ENCODE measurements around the gene MAP2K3. TPM values are rescaled to one million over a fixed set of nuclear protein-coding genes. Genes with fewer than 3 reads are reported as not detected.
A peak's percentile ranks its signal among the peaks of the same experiment; 100 is the strongest.
"Not testable (repeated sequence)": the region's sequence is repeated elsewhere in the genome, so short reads cannot be mapped to it uniquely, and the experiment has no call there.

MAP2K3 gene
- polyA plus RNA-seq, 2 of the 4 experiments (the other 2 are of a cell fraction) = 13.9 to 37.1 TPM

GRCh38 chr17:21304091-21304490, 19.6 kb downstream of the MAP2K3 start:
- WGBS (ENCODE audit: missing lambda C conversion rate) = 60% methylated on average over 9 of the region's 9 CpGs
- POLR2A ChIA-PET = no interaction called here
- H3K4me1 ChIP-seq = no peaks in the 10 kb centered on the region
- H3K4me2 ChIP-seq = no peak overlapping the region
- peaks cover 7% of the 10 kb centered on the region; the same call in 2 of the 3 replicates for H3K9me3 ChIP-seq
- H3K4me3 ChIP-seq = no peak overlapping the region
- CTCF ChIA-PET = interaction anchor here (3.2 kb wide), 1 partner anchor 23 kb away, joined by 14 read pairs; no protein-coding TSS in a partner anchor
- TF ChIP-seq POLR2AphosphoS2 (conservative IDR thresholded peaks at IDR 0.05; ENCODE audit: low read length) = peak; percentile 74; the same call in 1 of the 2 replicates
- no peak for TF ChIP-seq HEYL (CRISPR knock-in tag; IDR thresholded peaks at IDR 0.05)
- no peak overlapping the region for H3K27ac ChIP-seq
- ATAC-seq (no peak), FAIRE-seq (no peak), DNase-seq (ENCODE audit: low read depth in 1 of 2, low spot score in 1 of 2) (no peak)

- DNase-seq (ENCODE audit: low read depth in 1 of 2, low spot score in 1 of 2); H3K27ac ChIP-seq; H3K4me2 ChIP-seq; FAIRE-seq; H3K4me3 ChIP-seq; H3K9me3 ChIP-seq; POLR2A ChIA-PET; ATAC-seq; H3K4me1 ChIP-seq: not testable (repeated sequence)
- CTCF ChIA-PET = interaction anchor here (2.6 kb wide), 1 partner anchor 16 kb away, joined by 7 read pairs; no protein-coding TSS in a partner anchor
- 70% methylated on average over 16 of the region's 17 CpGs for WGBS (ENCODE audit: missing lambda C conversion rate)
Observed at GRCh38 chr17:21304551-21305151, 20.1 kb downstream of the MAP2K3 start.

- CTCF ChIA-PET = interaction anchor here (0.7 to 2.6 kb wide), 4 partner anchors 17 to 208 kb away, joined by 3 to 7 read pairs (median 4); no protein-coding TSS in a partner anchor
- 82% methylated on average over 20 of the region's 20 CpGs for WGBS (ENCODE audit: missing lambda C conversion rate)
- H3K4me1 ChIP-seq; H3K27ac ChIP-seq; POLR2A ChIA-PET; ATAC-seq; H3K4me3 ChIP-seq; H3K9me3 ChIP-seq; H3K4me2 ChIP-seq; DNase-seq (ENCODE audit: low read depth in 1 of 2, low spot score in 1 of 2); FAIRE-seq: not testable (repeated sequence)
Observed at GRCh38 chr17:21305431-21306180, 21.1 kb downstream of the MAP2K3 start.

GRCh38 chr17:21306611-21307272, 22.2 kb downstream of the MAP2K3 start:
- H3K4me3 ChIP-seq; POLR2A ChIA-PET; DNase-seq (ENCODE audit: low read depth in 1 of 2, low spot score in 1 of 2); H3K9me3 ChIP-seq; H3K4me2 ChIP-seq; H3K4me1 ChIP-seq; H3K27ac ChIP-seq; ATAC-seq: not testable (repeated sequence)
- 81% methylated on average over 8 of the region's 8 CpGs for WGBS (ENCODE audit: missing lambda C conversion rate)
- FAIRE-seq = peak; percentile 63
- CTCF ChIA-PET = interaction anchor here (0.6 to 2.6 kb wide), 7 partner anchors 13 to 206 kb away, joined by 3 to 7 read pairs (median 3); no protein-coding TSS in a partner anchor

- 68% methylated on average over 5 of the region's 5 CpGs for WGBS (ENCODE audit: missing lambda C conversion rate)
- POLR2A ChIA-PET; ATAC-seq; H3K9me3 ChIP-seq; FAIRE-seq; H3K4me2 ChIP-seq; CTCF ChIA-PET; H3K4me3 ChIP-seq; DNase-seq (ENCODE audit: low read depth in 1 of 2, low spot score in 1 of 2); H3K4me1 ChIP-seq; H3K27ac ChIP-seq: not testable (repeated sequence)
Observed at GRCh38 chr17:21307273-21307625, 22.7 kb downstream of the MAP2K3 start.

- ATAC-seq; POLR2A ChIA-PET; H3K4me2 ChIP-seq; FAIRE-seq; H3K4me1 ChIP-seq; DNase-seq (ENCODE audit: low read depth in 1 of 2, low spot score in 1 of 2); H3K27ac ChIP-seq; H3K9me3 ChIP-seq; H3K4me3 ChIP-seq: not testable (repeated sequence)
- WGBS (ENCODE audit: missing lambda C conversion rate) = 73% methylated on average over 6 of the region's 6 CpGs
- CTCF ChIA-PET = interaction anchor here (1.1 kb wide), 1 partner anchor 29 kb away, joined by 3 read pairs; no protein-coding TSS in a partner anchor
Observed at GRCh38 chr17:21308931-21309381, 24.4 kb downstream of the MAP2K3 start.

- H3K27ac ChIP-seq; POLR2A ChIA-PET; H3K4me2 ChIP-seq; DNase-seq (ENCODE audit: low read depth in 1 of 2, low spot score in 1 of 2); H3K4me3 ChIP-seq; FAIRE-seq; ATAC-seq; H3K9me3 ChIP-seq: not testable (repeated sequence)
- peaks cover 18% of the 10 kb centered on the region for H3K4me1 ChIP-seq
- WGBS (ENCODE audit: missing lambda C conversion rate) = 88% methylated on average over 14 of the region's 16 CpGs
- CTCF ChIA-PET = interaction anchor here (0.6 to 1.1 kb wide), 5 partner anchors 25 to 203 kb away, joined by 3 to 4 read pairs (median 3); no protein-coding TSS in a partner anchor
Observed at GRCh38 chr17:21310061-21310765, 25.7 kb downstream of the MAP2K3 start.

GRCh38 chr17:21310766-21311602, 26.5 kb downstream of the MAP2K3 start:
- CTCF ChIA-PET = interaction anchor here (0.7 to 1.8 kb wide), 5 partner anchors 25 to 202 kb away, joined by 3 to 4 read pairs (median 3); no protein-coding TSS in a partner anchor
- H3K27ac ChIP-seq; H3K4me2 ChIP-seq; POLR2A ChIA-PET; H3K4me3 ChIP-seq; DNase-seq (ENCODE audit: low read depth in 1 of 2, low spot score in 1 of 2); ATAC-seq; H3K9me3 ChIP-seq: not testable (repeated sequence)
- 93% methylated on average over 20 of the region's 22 CpGs for WGBS (ENCODE audit: missing lambda C conversion rate)
- peaks cover 19% of the 10 kb centered on the region for H3K4me1 ChIP-seq
- peak; percentile 61 for FAIRE-seq
